Keratinocyte (primary cell): ENCODE measurements around the gene ATRNL1.

Experiments used
- CTCF ChIP-seq, 3 experiments: IDR thresholded peaks in 1 of 3; conservative IDR thresholded peaks in 1 of 3; optimal IDR thresholded peaks in 1 of 3; 2 replicates in 2 of 3; 3 replicates in 1 of 3; pipeline versions ENCODE3 to v1.5.1; 2011; ENCODE audit warnings: low read length in 3 of 3, mild to moderate bottlenecking in 3 of 3, moderate library complexity in 2 of 3, control low read depth in 1 of 3, inconsistent platforms in 1 of 3; ENCODE audit not compliant: insufficient read depth in 2 of 3; ENCODE audit errors: extremely low read depth in 1 of 3
- EZH2 ChIP-seq: IDR thresholded peaks from one replicate; pipeline ENCODE4 v1.6.1; 2012; ENCODE audit warnings: inconsistent platforms, mild to moderate bottlenecking, low read length, moderate library complexity

DNA sequence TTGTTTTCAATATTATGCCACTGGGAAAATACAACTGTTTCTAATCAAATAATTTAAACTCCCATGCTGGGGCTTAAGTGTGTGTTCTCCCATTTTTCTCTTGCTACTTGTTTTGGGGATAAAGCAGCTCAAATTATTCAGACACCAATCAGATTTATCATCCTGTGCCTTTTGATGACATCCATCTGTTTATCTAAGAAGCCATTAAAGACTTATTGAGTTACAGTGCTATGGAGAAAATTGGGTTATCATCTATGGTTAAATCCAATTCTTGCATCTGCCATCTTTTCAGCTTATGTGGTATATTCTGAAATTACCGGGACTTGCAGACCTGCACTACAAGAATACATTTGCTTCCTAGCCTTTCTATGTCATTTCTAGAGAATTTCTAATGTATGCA lies 778.7 kb downstream of the ATRNL1 start:
- TF ChIP-seq EZH2 = no peak
- no peak for TF ChIP-seq CTCF (optimal IDR thresholded peaks at IDR 0.05 in 1 of 3, IDR thresholded peaks at IDR 0.05 in 1 of 3, conservative IDR thresholded peaks at IDR 0.05 in 1 of 3; ENCODE audit: extremely low read depth in 1 of 3, insufficient read depth in 2 of 3, low read length in 3 of 3)
